HG02973 (cell line): ENCODE results near the gene GPR157.
"Not testable (repeated sequence)": the region's sequence is repeated elsewhere in the genome, so short reads cannot be mapped to it uniquely, and the experiment has no call there.

Experiments used
- ATAC-seq: cut with Tn5 transposase; IDR thresholded peaks from one replicate; pipeline ENCODE4 v1.9.1; 2021; ENCODE audit warnings: moderate library complexity; ENCODE audit not compliant: unreplicated experiment

The GPR157 gene

GRCh38 chr1:9146156-9146555, 17.3 kb upstream of the GPR157 start:
- no peak for ATAC-seq

- ATAC-seq: no peak
Observed at GRCh38 chr1:9145714-9146113, 16.8 kb upstream of the GPR157 start.

- no peak for ATAC-seq
Observed at GRCh38 chr1:9145021-9145668, 16.2 kb upstream of the GPR157 start.

- ATAC-seq: not testable (repeated sequence)
Observed at GRCh38 chr1:9144494-9144893, 15.6 kb upstream of the GPR157 start.

- no peak for ATAC-seq
Observed at GRCh38 chr1:9143250-9143649, 14.3 kb upstream of the GPR157 start.

GRCh38 chr1:9139930-9140329, 11.0 kb upstream of the GPR157 start:
- ATAC-seq: no peak

GRCh38 chr1:9136932-9137331, 8.0 kb upstream of the GPR157 start:
- no peak for ATAC-seq

GRCh38 chr1:9135073-9135836, 6.4 kb upstream of the GPR157 start:
- no peak for ATAC-seq

GRCh38 chr1:9133870-9134585, 5.1 kb upstream of the GPR157 start:
- no peak for ATAC-seq

- ATAC-seq: peak; percentile 52
Observed at GRCh38 chr1:9129266-9130041, 552 bp upstream of the GPR157 start.

GRCh38 chr1:9128166-9128519, 759 bp downstream of the GPR157 start:
- no peak for ATAC-seq

GRCh38 chr1:9127395-9128165, 1.3 kb downstream of the GPR157 start:
- no peak for ATAC-seq

- no peak for ATAC-seq
Observed at GRCh38 chr1:9126511-9126910, 2.4 kb downstream of the GPR157 start.

- ATAC-seq: not testable (repeated sequence)
Observed at GRCh38 chr1:9125847-9126246, 3.1 kb downstream of the GPR157 start.

- no peak for ATAC-seq
Observed at GRCh38 chr1:9125325-9125724, 3.6 kb downstream of the GPR157 start.

GRCh38 chr1:9124389-9124788, 4.5 kb downstream of the GPR157 start:
- not testable (repeated sequence) for ATAC-seq

GRCh38 chr1:9123665-9124064, 5.2 kb downstream of the GPR157 start:
- ATAC-seq: not testable (repeated sequence)

GRCh38 chr1:9121496-9122409, 7.1 kb downstream of the GPR157 start:
- no peak for ATAC-seq

GRCh38 chr1:9120312-9120958, 8.5 kb downstream of the GPR157 start:
- ATAC-seq: no peak
